HEK293 (cell line): Measurements from ENCODE around the gene PPP2R2B.

ENCODE experiments used
- CTCF ChIA-PET: fragments of 350-600 bp; formaldehyde crosslinking; extraction: SDS; loops from one replicate; lab custom pipeline; 2021; ENCODE audit warnings: antibody characterized with exemption; lab: Yijun Ruan, JAX
- POLR2A ChIA-PET: fragments of 300-600 bp; formaldehyde crosslinking; extraction: SDS; loops from one replicate; lab custom pipeline; 2020; ENCODE audit warnings: antibody characterized with exemption, inconsistent platforms; lab: Yijun Ruan, JAX
- H3K27ac ChIP-seq: fragments of 200-500 bp; sonication (Bioruptor generic); 2 replicates; pipeline ENCODE4 v1.5.1; 2014; ENCODE audit warnings: low read depth, low read length, control low read depth, inconsistent platforms; ENCODE audit errors: extremely low read depth
- H3K36me3 ChIP-seq, 2 experiments: fragments of 200-500 bp in 1 of 2; sonication (Bioruptor generic) in 1 of 2; 1 replicate in 1 of 2; 2 replicates in 1 of 2; pipeline ENCODE4 v1.5.1; 2014 to 2017; ENCODE audit warnings: inconsistent platforms in 2 of 2, low read length in 2 of 2; ENCODE audit not compliant: control insufficient read depth in 2 of 2, insufficient read depth in 1 of 2
- H3K4me1 ChIP-seq: fragments of 200-500 bp; sonication (Bioruptor generic); 2 replicates; pipeline ENCODE4 v1.5.1; 2014; ENCODE audit warnings: mild to moderate bottlenecking, low read length, inconsistent platforms; ENCODE audit not compliant: control insufficient read depth, insufficient read depth
- H3K4me3 ChIP-seq: 2 replicates; pipeline ENCODE4 v1.5.1; 2011; ENCODE audit warnings: low read depth, mild to moderate bottlenecking, control low read depth, low read length, moderate library complexity
- H3K9me3 ChIP-seq: fragments of 200-500 bp; sonication (Bioruptor generic); 2 replicates; pipeline ENCODE4 v1.5.1; 2014; ENCODE audit warnings: low read depth, low read length, inconsistent platforms; ENCODE audit not compliant: control insufficient read depth, insufficient read depth
- EGR2 ChIP-seq: fragments of 450-650 bp; formaldehyde crosslinking; IDR thresholded peaks from 2 replicates; pipeline ENCODE4 v1.5.1; 2016; ENCODE audit warnings: low read depth, missing biosample characterization, missing genetic modification characterization
- GLI4 ChIP-seq: fragments of 450-650 bp; formaldehyde crosslinking; IDR thresholded peaks from 2 replicates; pipeline ENCODE4 v1.5.1; 2016; ENCODE audit warnings: missing biosample characterization, missing genetic modification characterization
- HOXC10 ChIP-seq: sonication (generic); formaldehyde crosslinking; IDR thresholded peaks from 2 replicates; pipeline ENCODE4 v1.8.1; 2023; ENCODE audit warnings: mild to moderate bottlenecking, missing genetic modification reagents
- MZF1 ChIP-seq: fragments of 450-650 bp; formaldehyde crosslinking; IDR thresholded peaks from 2 replicates; pipeline ENCODE4 v1.5.1; 2017; ENCODE audit warnings: missing biosample characterization, missing genetic modification characterization, borderline replicate concordance
- ZBTB20 ChIP-seq: fragments of 450-650 bp; formaldehyde crosslinking; IDR thresholded peaks from 2 replicates; pipeline ENCODE4 v1.5.1; 2016; ENCODE audit warnings: missing biosample characterization, missing genetic modification characterization
- ZNF121 ChIP-seq: fragments of 450-650 bp; formaldehyde crosslinking; IDR thresholded peaks from 2 replicates; pipeline ENCODE4 v1.5.1; 2016; ENCODE audit warnings: missing biosample characterization, missing genetic modification characterization
- ZNF138 ChIP-seq: fragments of 450-650 bp; formaldehyde crosslinking; IDR thresholded peaks from 2 replicates; pipeline ENCODE4 v1.5.1; 2016; ENCODE audit warnings: missing biosample characterization, missing genetic modification characterization, borderline replicate concordance
- ZNF140 ChIP-seq: fragments of 450-650 bp; formaldehyde crosslinking; IDR thresholded peaks from 2 replicates; pipeline ENCODE4 v1.5.1; 2016; ENCODE audit warnings: missing biosample characterization, missing genetic modification characterization
- ZNF16 ChIP-seq: fragments of 450-650 bp; formaldehyde crosslinking; IDR thresholded peaks from 2 replicates; pipeline ENCODE4 v1.5.1; 2016; ENCODE audit warnings: low read depth, missing biosample characterization, missing genetic modification characterization
- ZNF175 ChIP-seq: fragments of 450-650 bp; formaldehyde crosslinking; IDR thresholded peaks from 2 replicates; pipeline ENCODE4 v1.5.1; 2016; ENCODE audit warnings: missing biosample characterization, missing genetic modification characterization
- ZNF2 ChIP-seq: fragments of 450-650 bp; formaldehyde crosslinking; IDR thresholded peaks from 2 replicates; pipeline ENCODE4 v1.5.1; 2016; ENCODE audit warnings: missing biosample characterization, missing genetic modification characterization
- ZNF211 ChIP-seq: fragments of 450-650 bp; formaldehyde crosslinking; IDR thresholded peaks from 2 replicates; pipeline ENCODE4 v1.5.1; 2016; ENCODE audit warnings: low read depth, missing biosample characterization, missing genetic modification characterization
- ZNF214 ChIP-seq: fragments of 450-650 bp; formaldehyde crosslinking; IDR thresholded peaks from 2 replicates; pipeline ENCODE4 v1.5.1; 2017; ENCODE audit warnings: missing biosample characterization, mild to moderate bottlenecking, missing genetic modification characterization, borderline replicate concordance
- ZNF223 ChIP-seq: fragments of 450-650 bp; formaldehyde crosslinking; IDR thresholded peaks from 2 replicates; pipeline ENCODE4 v1.5.1; 2016; ENCODE audit warnings: missing biosample characterization, missing genetic modification characterization
- ZNF324 ChIP-seq: fragments of 450-650 bp; formaldehyde crosslinking; IDR thresholded peaks from 2 replicates; pipeline ENCODE4 v1.5.1; 2016; ENCODE audit warnings: missing biosample characterization, missing genetic modification characterization
- ZNF335 ChIP-seq: fragments of 450-650 bp; formaldehyde crosslinking; conservative IDR thresholded peaks from 2 replicates; pipeline ENCODE4 v1.5.1; 2016; ENCODE audit warnings: missing biosample characterization, missing genetic modification characterization
- ZNF394 ChIP-seq: fragments of 450-650 bp; formaldehyde crosslinking; IDR thresholded peaks from 2 replicates; pipeline ENCODE4 v1.5.1; 2016; ENCODE audit warnings: missing biosample characterization, missing genetic modification characterization, mild to moderate bottlenecking, moderate library complexity, borderline replicate concordance
- ZNF423 ChIP-seq: fragments of 450-650 bp; formaldehyde crosslinking; IDR thresholded peaks from 2 replicates; pipeline ENCODE4 v1.5.1; 2016; ENCODE audit warnings: missing biosample characterization, missing genetic modification characterization
- ZNF426 ChIP-seq: fragments of 450-650 bp; formaldehyde crosslinking; IDR thresholded peaks from 2 replicates; pipeline ENCODE4 v1.5.1; 2017; ENCODE audit warnings: missing biosample characterization, missing genetic modification characterization, mild to moderate bottlenecking, inconsistent platforms, moderate library complexity
- ZNF530 ChIP-seq: fragments of 450-650 bp; formaldehyde crosslinking; IDR thresholded peaks from 2 replicates; pipeline ENCODE4 v1.5.1; 2016; ENCODE audit warnings: low read depth, missing biosample characterization, missing genetic modification characterization
- ZNF560 ChIP-seq: fragments of 450-650 bp; formaldehyde crosslinking; IDR thresholded peaks from 2 replicates; pipeline ENCODE4 v1.5.1; 2017; ENCODE audit warnings: missing biosample characterization, missing genetic modification characterization, borderline replicate concordance
- ZNF580 ChIP-seq: fragments of 450-650 bp; formaldehyde crosslinking; IDR thresholded peaks from 2 replicates; pipeline ENCODE4 v1.5.1; 2016; ENCODE audit warnings: missing biosample characterization, missing genetic modification characterization
- ZNF621 ChIP-seq: fragments of 450-650 bp; formaldehyde crosslinking; IDR thresholded peaks from 2 replicates; pipeline ENCODE4 v1.5.1; 2017; ENCODE audit warnings: missing biosample characterization, missing genetic modification characterization
- ZNF747 ChIP-seq: fragments of 450-650 bp; formaldehyde crosslinking; IDR thresholded peaks from 2 replicates; pipeline ENCODE4 v1.5.1; 2016; ENCODE audit warnings: missing biosample characterization, missing genetic modification characterization
- ZNF768 ChIP-seq: fragments of 450-650 bp; formaldehyde crosslinking; IDR thresholded peaks from 2 replicates; pipeline ENCODE4 v1.5.1; 2018; ENCODE audit warnings: missing biosample characterization, mild to moderate bottlenecking, missing genetic modification characterization
- ZSCAN16 ChIP-seq: fragments of 450-650 bp; formaldehyde crosslinking; IDR thresholded peaks from 2 replicates; pipeline ENCODE4 v1.5.1; 2016; ENCODE audit warnings: missing biosample characterization, missing genetic modification characterization
- TF ChIP-seq, protein P1 (sequence below): fragments of 450-650 bp; formaldehyde crosslinking; IDR thresholded peaks from 2 replicates; pipeline ENCODE4 v1.5.1; 2016; ENCODE audit warnings: missing biosample characterization, missing genetic modification characterization, borderline replicate concordance
- TF ChIP-seq, protein P2 (sequence below): fragments of 450-650 bp; formaldehyde crosslinking; conservative IDR thresholded peaks from 2 replicates; pipeline ENCODE4 v1.5.1; 2016; ENCODE audit warnings: low read depth, missing biosample characterization, missing genetic modification characterization

Gene PPP2R2B

DNA sequence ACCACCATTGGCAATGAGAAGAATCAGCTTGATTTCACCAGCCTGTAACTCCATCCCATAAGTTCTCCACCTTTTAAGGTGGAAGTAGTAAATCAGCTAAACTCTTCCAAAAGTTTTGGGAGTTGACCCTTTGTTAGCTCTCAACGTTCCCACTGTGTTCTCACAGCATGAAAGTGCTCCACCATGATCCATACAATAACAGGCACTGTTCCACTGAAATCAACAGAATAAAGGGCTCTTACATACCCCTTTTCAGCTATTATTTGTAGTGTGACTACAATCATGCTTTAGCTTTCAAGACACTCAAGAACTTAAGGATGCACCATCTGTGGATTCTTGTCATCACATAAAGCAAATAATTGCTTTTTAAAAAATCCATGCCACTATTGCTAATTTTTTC, 81.6 kb downstream of the PPP2R2B start:
- ChIA-PET POLR2A (no interaction called here), CTCF (interaction anchor here (1.3 kb wide), 1 partner anchor 263 kb away, joined by 3 read pairs; no protein-coding TSS in a partner anchor)
- Histone ChIP-seq H3K27ac (no peak overlapping the region), H3K4me3 (no peak overlapping the region), H3K4me1 (no peaks in the 10 kb centered on the region), H3K36me3 (no peaks in the 10 kb centered on the region), H3K9me3 (no peaks in the 10 kb centered on the region)
- TF ChIP-seq ZNF621 (tag by site-specific recombination) (no peak), ZNF138 (no peak), ZNF335 (tag by site-specific recombination) (no peak), GLI4 (tag by site-specific recombination) (no peak), ZNF560 (tag by site-specific recombination) (no peak), ZNF223 (tag by site-specific recombination) (no peak), EGR2 (no peak), ZSCAN16 (tag by site-specific recombination) (no peak), ZNF426 (tag by site-specific recombination) (no peak)

- no peaks in the 10 kb centered on the region for H3K4me1 ChIP-seq
- CTCF ChIA-PET = interaction anchor here (0.7 to 1.3 kb wide), 3 partner anchors 94 to 263 kb away, joined by 3 to 4 read pairs (median 3); no protein-coding TSS in a partner anchor
- H3K9me3 ChIP-seq = no peaks in the 10 kb centered on the region
- no peak overlapping the region for H3K4me3 ChIP-seq
- TF ChIP-seq, protein P1, sequence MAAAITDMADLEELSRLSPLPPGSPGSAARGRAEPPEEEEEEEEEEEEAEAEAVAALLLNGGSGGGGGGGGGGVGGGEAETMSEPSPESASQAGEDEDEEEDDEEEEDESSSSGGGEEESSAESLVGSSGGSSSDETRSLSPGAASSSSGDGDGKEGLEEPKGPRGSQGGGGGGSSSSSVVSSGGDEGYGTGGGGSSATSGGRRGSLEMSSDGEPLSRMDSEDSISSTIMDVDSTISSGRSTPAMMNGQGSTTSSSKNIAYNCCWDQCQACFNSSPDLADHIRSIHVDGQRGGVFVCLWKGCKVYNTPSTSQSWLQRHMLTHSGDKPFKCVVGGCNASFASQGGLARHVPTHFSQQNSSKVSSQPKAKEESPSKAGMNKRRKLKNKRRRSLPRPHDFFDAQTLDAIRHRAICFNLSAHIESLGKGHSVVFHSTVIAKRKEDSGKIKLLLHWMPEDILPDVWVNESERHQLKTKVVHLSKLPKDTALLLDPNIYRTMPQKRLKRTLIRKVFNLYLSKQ (tag by site-specific recombination) = no peak
- no peak for TF ChIP-seq ZNF2 (tag by site-specific recombination)
- no peak for TF ChIP-seq ZNF16
- no peak for TF ChIP-seq ZNF580 (tag by site-specific recombination)
- no peak for TF ChIP-seq ZNF394 (tag by site-specific recombination)
- no peak for TF ChIP-seq ZNF140 (tag by site-specific recombination)
- TF ChIP-seq ZNF530 (tag by site-specific recombination) = no peak
- no peak for TF ChIP-seq ZBTB20
- no peak for TF ChIP-seq ZNF324
- TF ChIP-seq, protein P2, sequence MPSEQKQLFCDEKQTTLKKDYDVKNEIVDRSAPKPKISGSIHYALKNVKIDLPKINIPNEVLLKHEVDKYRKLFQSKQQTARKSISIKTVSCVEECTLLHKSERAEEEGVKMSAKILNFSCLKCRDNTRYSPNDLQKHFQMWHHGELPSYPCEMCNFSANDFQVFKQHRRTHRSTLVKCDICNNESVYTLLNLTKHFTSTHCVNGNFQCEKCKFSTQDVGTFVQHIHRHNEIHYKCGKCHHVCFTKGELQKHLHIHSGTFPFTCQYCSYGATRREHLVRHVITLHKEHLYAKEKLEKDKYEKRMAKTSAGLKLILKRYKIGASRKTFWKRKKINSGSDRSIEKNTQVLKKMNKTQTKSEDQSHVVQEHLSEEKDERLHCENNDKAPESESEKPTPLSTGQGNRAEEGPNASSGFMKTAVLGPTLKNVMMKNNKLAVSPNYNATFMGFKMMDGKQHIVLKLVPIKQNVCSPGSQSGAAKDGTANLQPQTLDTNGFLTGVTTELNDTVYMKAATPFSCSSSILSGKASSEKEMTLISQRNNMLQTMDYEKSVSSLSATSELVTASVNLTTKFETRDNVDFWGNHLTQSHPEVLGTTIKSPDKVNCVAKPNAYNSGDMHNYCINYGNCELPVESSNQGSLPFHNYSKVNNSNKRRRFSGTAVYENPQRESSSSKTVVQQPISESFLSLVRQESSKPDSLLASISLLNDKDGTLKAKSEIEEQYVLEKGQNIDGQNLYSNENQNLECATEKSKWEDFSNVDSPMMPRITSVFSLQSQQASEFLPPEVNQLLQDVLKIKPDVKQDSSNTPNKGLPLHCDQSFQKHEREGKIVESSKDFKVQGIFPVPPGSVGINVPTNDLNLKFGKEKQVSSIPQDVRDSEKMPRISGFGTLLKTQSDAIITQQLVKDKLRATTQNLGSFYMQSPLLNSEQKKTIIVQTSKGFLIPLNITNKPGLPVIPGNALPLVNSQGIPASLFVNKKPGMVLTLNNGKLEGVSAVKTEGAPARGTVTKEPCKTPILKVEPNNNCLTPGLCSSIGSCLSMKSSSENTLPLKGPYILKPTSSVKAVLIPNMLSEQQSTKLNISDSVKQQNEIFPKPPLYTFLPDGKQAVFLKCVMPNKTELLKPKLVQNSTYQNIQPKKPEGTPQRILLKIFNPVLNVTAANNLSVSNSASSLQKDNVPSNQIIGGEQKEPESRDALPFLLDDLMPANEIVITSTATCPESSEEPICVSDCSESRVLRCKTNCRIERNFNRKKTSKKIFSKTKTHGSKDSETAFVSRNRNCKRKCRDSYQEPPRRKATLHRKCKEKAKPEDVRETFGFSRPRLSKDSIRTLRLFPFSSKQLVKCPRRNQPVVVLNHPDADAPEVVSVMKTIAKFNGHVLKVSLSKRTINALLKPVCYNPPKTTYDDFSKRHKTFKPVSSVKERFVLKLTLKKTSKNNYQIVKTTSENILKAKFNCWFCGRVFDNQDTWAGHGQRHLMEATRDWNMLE (tag by site-specific recombination) = no peak
- TF ChIP-seq MZF1 = no peak
- no peak for TF ChIP-seq ZNF747 (tag by site-specific recombination)
- TF ChIP-seq ZNF423 (tag by site-specific recombination) = no peak
- no peak for TF ChIP-seq ZNF768
- no peak for TF ChIP-seq ZNF121 (tag by site-specific recombination)
- TF ChIP-seq ZNF211 (tag by site-specific recombination) = no peak
- no peak for TF ChIP-seq HOXC10 (CRISPR knock-in tag)
- TF ChIP-seq ZNF214 (tag by site-specific recombination) = no peak
- no peak for TF ChIP-seq GLI4 (tag by site-specific recombination)
- TF ChIP-seq ZNF175 (tag by site-specific recombination) = no peak
- TF ChIP-seq, all 188 proteins: peak for 0
- no peak overlapping the region for H3K27ac ChIP-seq
- POLR2A ChIA-PET = no interaction called here
- no peaks in the 10 kb centered on the region for H3K36me3 ChIP-seq
Observed at GRCh38 chr5:146796144-146796543, 82.4 kb downstream of the PPP2R2B start.
